Sigmoid colon (tissue), 4 donors: ENCODE measurements around the gene GPR180.

Experiments
- CTCF ChIP-seq, 4 experiments: fragments of 450-650 bp in 3 of 4; fragments of 200-600 bp in 1 of 4; IDR thresholded peaks; one replicate each; pipeline ENCODE4 v1.5.1; 2016 to 2019; ENCODE audit warnings: antibody characterized with exemption in 4 of 4, mild to moderate bottlenecking in 3 of 4, moderate library complexity in 2 of 4
- EP300 ChIP-seq, 4 donors: sonication (generic); formaldehyde crosslinking; IDR thresholded peaks; one replicate each; pipeline ENCODE4 v1.6.1; 2017; ENCODE audit warnings: antibody characterized with exemption in 4 of 4
- POLR2A ChIP-seq, 2 donors: fragments of 450-650 bp; IDR thresholded peaks; one replicate each; pipeline ENCODE4 v1.6.1; 2016; ENCODE audit warnings: antibody characterized with exemption in 2 of 2, mild to moderate bottlenecking in 2 of 2, moderate library complexity in 2 of 2
- POLR2AphosphoS5 ChIP-seq, 4 donors: sonication (generic); formaldehyde crosslinking; IDR thresholded peaks; one replicate each; pipeline ENCODE4 v1.6.1; 2017; ENCODE audit warnings: antibody characterized with exemption in 4 of 4

GRCh38 chr13:94590744-94591143, 10.9 kb upstream of the GPR180 start:
- no peak for TF ChIP-seq POLR2A (IDR thresholded peaks at IDR 0.05)
- TF ChIP-seq CTCF (IDR thresholded peaks at IDR 0.05): no peak
- TF ChIP-seq EP300 (IDR thresholded peaks at IDR 0.05): no peak
- no peak for TF ChIP-seq POLR2AphosphoS5 (IDR thresholded peaks at IDR 0.05)
